GM19455 (cell line): ENCODE results near the gene MELTF.
"Not testable (repeated sequence)": the region's sequence is repeated elsewhere in the genome, so short reads cannot be mapped to it uniquely, and the experiment has no call there.

Experiments
- ATAC-seq: cut with Tn5 transposase; IDR thresholded peaks from one replicate; pipeline ENCODE4 v1.9.1; 2021; ENCODE audit not compliant: unreplicated experiment

Gene MELTF

DNA sequence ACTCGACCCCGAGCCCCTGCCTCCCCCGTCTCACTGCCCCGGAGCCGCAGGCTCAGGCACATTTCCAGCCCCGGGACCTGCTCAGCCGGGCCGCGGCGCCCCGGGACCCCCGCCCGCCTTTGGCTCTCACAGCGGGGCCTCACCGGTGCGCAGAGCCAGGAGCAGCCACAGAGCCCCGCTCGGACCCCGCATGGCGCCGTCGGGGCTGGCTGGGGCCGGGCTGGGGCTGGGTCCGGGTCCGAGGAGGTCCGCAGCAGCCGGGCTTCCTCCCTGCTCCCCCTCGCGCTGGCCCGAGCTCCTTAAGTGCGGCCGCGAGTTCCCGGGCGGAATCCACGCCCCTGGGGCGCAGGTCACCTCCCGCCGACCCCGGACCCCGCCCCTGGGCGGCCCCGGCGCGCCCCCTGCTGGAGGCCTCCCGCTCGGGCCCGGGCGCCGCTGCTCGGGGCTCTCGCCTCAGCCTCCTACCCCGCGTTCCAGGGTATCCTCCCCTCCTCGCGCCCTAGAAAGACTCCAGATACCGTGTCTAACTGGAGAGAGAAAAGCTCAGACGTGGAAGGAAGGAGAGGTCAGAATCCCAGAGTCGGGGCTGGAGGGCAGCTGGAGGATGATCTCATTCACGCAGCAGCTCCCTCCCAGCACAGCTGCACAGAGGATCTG, at the start of gene MELTF:
MELTF (minus strand) TSS at position 307 of the 657 bp plus-strand sequence; CDS start at position 192, 115 bp downstream.
- ATAC-seq, result peak; percentile 75

DNA sequence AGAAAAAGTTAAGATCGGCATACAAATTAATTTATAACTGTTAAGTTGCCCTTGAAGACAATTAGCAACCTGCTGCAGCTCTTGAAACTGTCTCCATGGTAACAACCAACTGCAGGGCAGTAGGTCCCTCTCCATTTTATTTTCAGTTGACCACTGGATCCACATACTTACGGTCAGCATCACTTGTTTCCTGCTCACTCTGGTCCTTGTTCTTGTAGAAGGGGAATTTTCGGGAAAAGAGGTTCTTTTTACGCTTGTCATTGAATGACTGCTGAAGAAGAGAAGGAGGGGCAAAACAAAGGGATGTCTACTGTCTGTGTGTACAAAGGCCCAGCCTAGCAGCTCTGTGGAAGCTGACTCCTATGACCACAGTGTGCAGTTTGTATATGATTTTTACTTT, 46.8 kb upstream of the MELTF start:
- ATAC-seq, result no peak

DNA sequence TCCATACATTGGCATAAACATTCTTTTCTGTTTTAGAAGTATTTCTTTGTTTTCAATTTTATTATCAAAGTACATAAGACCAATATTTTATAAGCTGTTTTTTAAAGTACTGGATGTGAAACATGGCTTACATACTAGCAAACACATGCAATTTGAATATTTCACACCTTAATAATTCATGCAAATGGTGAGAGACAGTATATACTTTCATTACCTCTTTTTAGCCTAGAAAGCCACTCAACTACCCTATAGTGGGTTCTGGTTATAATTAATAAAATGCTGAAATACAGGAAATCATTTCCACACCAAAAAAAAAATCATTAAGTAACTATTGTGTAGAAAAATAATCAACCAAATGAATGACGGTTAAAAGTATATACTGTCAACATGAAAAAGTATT, 38.5 kb upstream of the MELTF start:
- no peak for ATAC-seq

DNA sequence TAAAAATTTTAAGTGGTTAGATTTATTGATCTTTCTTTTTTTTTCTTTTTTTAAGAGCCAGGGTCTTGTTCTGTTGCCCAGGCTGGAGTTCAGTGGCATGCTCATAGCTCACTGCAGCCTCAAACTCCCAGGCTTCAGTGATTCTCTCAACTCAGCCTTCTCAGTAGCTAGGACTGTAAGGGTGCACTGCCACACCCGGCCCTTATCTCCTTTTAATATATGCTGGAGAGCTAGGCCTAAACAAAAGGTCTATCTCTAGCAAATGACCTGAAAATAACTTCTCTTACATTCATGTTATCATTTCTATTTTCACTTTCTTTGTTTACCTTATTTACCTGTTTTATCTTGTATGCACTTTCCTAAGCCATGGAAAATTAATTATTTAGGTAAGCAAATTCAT, 35.2 kb upstream of the MELTF start:
- ATAC-seq, result no peak

- no peak for ATAC-seq
These were observed 32.8 kb upstream of the MELTF start for GRCh38 chr3:197062446-197062845.

DNA sequence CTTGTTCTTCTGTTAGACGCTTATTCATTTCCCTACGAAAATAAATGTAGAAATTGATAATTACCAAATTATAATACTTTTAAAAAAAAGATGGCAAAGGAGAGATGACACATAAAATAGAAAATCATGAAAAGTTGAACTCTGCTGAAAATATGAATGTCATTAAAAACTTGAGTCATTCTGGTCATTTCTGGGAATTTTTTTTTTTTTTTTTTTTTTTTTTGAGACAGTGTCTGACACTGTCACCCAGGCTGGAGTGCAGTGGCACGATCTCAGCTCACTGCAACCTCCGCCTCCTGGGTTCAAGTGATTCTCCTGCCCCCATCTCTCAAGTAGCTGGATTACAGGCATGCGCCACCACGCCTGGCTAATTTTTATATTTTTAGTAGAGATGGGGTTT, 22.0 kb upstream of the MELTF start:
- not testable (repeated sequence) for ATAC-seq

DNA sequence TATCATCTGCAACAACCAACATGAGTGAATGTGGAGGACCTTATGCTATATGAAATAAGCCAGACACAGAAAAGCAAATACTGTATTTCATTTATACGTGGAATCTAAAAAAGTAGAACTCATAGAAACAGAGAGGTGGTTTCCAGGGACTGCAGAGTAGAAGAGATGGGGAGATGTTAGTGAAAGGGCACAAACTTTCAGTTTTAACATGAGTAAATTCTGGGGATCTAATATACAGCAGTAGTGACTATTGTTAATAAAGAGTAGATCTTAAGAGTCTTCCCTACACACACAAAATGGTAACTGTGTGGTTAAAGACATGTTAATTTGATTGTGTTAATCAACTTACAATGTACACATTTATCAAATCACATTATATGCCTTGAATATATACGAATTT, 20.9 kb upstream of the MELTF start:
- ATAC-seq, result no peak

- ATAC-seq, result no peak
These were observed 12.9 kb upstream of the MELTF start for GRCh38 chr3:197042539-197042938.

GRCh38 chr3:197041875-197042488, 12.4 kb upstream of the MELTF start:
- ATAC-seq, result no peak

DNA sequence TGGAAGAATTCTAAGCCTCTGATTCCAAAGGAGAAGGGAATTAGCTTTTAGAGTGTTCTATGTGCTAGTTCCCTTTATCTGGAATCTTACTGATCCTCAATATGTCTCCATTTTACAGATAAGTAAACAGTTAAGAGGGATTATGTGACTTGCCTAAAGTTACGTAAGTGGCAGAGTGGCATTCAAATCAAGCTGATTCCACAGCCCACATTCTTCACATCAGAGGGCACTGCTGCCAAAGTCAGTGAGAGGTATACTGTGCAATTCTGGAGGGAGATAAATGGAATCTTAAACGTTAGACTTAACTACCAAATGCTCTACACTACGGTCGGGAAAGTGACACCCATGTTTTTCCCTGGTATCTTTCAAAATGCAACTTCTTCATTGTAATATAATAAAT, 11.0 kb upstream of the MELTF start:
- no peak for ATAC-seq

- ATAC-seq, result no peak
These were observed 9.3 kb upstream of the MELTF start for GRCh38 chr3:197038679-197039462.

GRCh38 chr3:197035577-197035976, 6.0 kb upstream of the MELTF start:
- ATAC-seq, result no peak

GRCh38 chr3:197034778-197035177, 5.2 kb upstream of the MELTF start:
- not testable (repeated sequence) for ATAC-seq

DNA sequence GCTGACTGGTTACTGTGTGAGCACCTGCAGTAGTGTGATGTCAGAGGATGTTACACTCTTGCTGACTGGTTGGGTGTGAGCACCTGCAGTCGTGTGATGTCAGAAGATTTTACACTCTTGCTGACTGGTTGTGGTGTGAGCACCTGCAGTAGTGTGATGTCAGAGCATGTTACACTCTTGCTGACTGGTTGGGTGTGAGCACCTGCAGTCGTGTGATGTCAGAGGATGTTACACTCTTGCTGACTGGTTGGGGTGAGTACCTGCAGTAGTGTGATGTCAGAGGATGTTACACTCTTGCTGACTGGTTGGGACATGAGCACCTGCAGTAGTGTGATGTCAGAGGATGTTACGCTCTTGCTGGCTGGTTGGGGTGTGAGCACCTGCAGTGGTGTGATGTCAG, 4.1 kb upstream of the MELTF start:
- not testable (repeated sequence) for ATAC-seq

- no peak for ATAC-seq
These were observed 2.0 kb upstream of the MELTF start for GRCh38 chr3:197031315-197032285.

DNA sequence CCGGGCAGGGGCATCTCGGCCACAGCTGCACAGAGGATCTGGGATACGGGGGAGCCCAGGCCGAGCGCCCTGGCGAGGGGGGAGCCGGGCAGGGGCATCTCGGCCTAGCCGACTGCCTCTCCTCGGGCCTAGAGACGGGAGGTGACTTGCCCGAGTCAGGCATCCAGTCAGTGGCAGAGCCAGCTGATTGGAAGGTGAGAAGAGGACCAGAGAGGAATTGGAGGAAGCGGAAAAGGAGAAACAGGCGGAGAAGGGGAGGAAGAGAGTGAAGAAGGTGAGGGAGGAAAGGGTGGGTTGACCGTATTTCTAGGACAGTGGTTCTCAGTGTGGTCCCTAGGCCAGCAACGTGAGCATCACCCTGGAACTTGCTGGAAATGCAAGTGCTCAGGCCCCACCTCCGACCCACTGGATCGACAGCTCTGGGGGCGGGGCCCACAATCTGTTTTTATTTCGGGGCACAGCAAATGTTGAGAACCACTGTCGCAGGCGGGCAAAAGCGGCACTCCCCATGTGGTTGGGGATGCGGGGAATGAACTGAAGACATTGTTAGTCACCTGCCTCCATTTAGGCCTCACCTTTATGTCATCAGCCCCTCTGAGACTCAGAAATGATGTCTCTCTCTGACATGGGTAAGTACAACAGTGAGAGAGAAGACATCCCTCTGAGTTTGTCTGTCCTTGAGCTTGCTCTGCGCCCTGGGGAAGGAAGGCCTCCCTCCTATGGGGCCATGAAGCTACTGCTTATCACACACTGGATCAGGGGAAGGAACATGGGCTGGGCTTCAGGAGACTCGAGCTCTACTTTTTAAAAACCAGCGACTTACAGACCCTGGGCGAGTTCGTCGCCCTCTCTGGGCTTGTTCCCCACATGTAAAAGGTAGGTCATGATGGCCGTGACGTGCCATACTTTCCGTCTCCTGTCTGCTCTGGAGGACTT, 1.0 kb upstream of the MELTF start:
- no peak for ATAC-seq

- ATAC-seq, result peak; percentile 19
These were observed 698 bp downstream of the MELTF start for GRCh38 chr3:197028728-197029510.

DNA sequence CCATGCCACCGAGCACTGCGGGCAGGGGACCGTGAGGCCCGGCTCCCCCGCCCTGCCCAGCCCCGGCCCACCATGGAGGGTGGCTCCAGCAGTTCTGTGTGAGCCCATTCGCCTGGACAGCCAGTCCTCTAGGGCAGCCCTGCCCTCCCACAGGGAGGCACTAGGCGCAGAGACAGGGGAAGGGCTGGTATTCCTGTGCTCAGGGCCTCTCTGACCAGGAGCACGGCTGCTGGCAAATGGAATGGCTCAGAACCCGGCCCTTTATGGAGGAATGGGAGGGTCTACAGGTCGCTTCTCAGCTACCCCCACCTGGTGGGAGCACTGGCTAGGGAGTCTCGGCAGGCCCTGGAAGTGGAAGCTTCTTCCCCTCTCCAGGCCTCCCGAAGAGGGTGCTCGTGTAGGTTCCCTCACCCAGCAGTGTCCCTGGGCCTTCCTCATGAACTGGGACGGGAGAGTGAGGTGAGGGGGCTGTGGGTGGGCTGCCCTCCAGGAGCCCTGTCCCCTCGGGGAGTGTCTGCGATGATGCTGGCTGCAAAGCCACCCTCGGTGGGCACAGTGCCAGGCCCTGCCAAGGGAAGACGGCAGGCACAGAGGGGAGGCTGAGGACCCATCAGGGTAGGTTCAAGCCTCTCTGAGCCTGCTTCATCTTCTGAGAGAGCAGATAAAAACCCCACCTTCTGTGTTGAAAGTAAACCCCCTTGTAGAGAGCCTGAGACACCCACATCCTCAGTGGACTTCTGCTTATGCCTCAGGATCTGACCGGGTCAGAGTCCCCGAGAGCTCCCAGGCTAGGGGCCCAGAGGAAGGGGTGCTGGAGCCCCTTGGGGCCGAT, 1.5 kb downstream of the MELTF start:
- peak; percentile 1 for ATAC-seq
